Effector memory CD8-positive, alpha-beta T cell (primary cell): ENCODE data around the gene CENPX.

ENCODE experiments used
- ATAC-seq: fragments of 150-1000 bp; cut with Tn5 transposase; replicated peaks from 2 replicates; pipeline ENCODE4 v1.10.0; 2021; ENCODE audit warnings: mild to moderate bottlenecking, moderate library complexity
- DNase-seq, 3 experiments: peaks; one replicate each; pipeline ENCODE4 v3.0.0; 2021
- H3K27ac Mint-ChIP-seq, 2 donors: one replicate each; pipeline ENCODE4 v1.8.0; 2022; ENCODE audit warnings: mild to moderate bottlenecking in 2 of 2, mixed read lengths in 2 of 2, moderate library complexity in 2 of 2
- H3K27me3 Mint-ChIP-seq, 2 donors: one replicate each; pipeline ENCODE4 v1.8.0; 2022; ENCODE audit warnings: mixed read lengths in 2 of 2
- H3K36me3 Mint-ChIP-seq: one replicate; pipeline ENCODE4 v1.8.0; 2022; ENCODE audit warnings: mild to moderate bottlenecking, moderate library complexity, mixed read lengths; ENCODE audit not compliant: insufficient read depth
- H3K4me1 Mint-ChIP-seq, 2 donors: one replicate each; pipeline ENCODE4 v1.8.0; 2022; ENCODE audit warnings: low read depth in 2 of 2, mixed read lengths in 2 of 2
- H3K4me3 Mint-ChIP-seq, 2 donors: one replicate each; pipeline ENCODE4 v1.8.0; 2022; ENCODE audit warnings: mild to moderate bottlenecking in 2 of 2, mixed read lengths in 2 of 2, moderate library complexity in 2 of 2
- H3K9me3 Mint-ChIP-seq, 2 donors: one replicate each; pipeline ENCODE4 v1.8.0; 2022; ENCODE audit warnings: mixed read lengths in 2 of 2

The CENPX gene

GRCh38 chr17:82050761-82051641 lies 28.3 kb upstream of the CENPX start:
- peaks cover 3% of the 10 kb centered on the region for H3K36me3 Mint-ChIP-seq
- DNase-seq, result no peak
- H3K27ac Mint-ChIP-seq, result peak overlapping the region; percentile 75 to 89
- ATAC-seq, result peak; percentile 14
- peak overlapping the region; percentile 80 to 88 for H3K4me3 Mint-ChIP-seq
- peaks cover 5 to 22% of the 10 kb centered on the region in 2 donors for H3K4me1 Mint-ChIP-seq
- H3K27me3 Mint-ChIP-seq, result no peaks in the 10 kb centered on the region
- no peaks in the 10 kb centered on the region for H3K9me3 Mint-ChIP-seq

DNA sequence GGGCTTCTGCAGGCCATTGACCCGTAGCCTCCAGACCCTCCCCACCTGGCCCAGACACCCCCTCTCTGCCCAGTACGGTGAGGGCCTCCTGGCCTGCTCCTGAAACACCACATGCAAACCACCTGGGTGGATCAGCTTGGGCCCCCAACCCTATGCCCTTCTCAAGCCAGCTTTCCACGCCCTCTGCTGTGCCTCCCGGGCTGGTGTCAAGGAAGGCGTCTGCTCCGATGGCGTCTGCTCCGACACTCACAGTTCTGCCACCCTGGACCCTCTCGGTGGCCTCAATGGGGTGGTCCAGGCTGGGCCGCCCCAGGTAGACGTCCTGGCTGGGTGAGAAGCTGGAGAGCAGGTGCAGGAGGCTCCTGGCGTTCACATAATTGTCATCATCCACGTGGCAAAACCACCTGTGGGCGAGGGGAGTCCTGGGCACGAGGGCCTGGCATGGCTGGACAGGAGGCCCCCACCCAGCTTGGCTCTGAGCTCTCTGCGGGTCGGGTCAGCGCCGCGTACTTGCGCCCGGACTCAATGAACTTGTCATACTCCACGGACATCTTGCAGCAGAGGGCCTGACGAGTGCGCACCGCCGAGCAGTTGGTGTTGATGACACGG lies 27.6 kb upstream of the CENPX start:
- peaks cover 5 to 21% of the 10 kb centered on the region in 2 donors for H3K4me1 Mint-ChIP-seq
- H3K27me3 Mint-ChIP-seq, result no peaks in the 10 kb centered on the region
- no peaks in the 10 kb centered on the region for H3K9me3 Mint-ChIP-seq
- DNase-seq (no peak), ATAC-seq (no peak)
- H3K36me3 Mint-ChIP-seq, result peaks cover 3% of the 10 kb centered on the region
- H3K27ac Mint-ChIP-seq, result peak overlapping the region; percentile 75 to 89
- H3K4me3 Mint-ChIP-seq, result peak overlapping the region; percentile 80 to 88

- no peak for ATAC-seq
- H3K36me3 Mint-ChIP-seq, result no peaks in the 10 kb centered on the region
- H3K9me3 Mint-ChIP-seq, result no peaks in the 10 kb centered on the region
- H3K27ac Mint-ChIP-seq, result no peak overlapping the region
- H3K4me1 Mint-ChIP-seq, result peaks cover 5 to 18% of the 10 kb centered on the region in 2 donors
- H3K4me3 Mint-ChIP-seq, result peak overlapping the region in 1 of 2 donors; percentile 8
- H3K27me3 Mint-ChIP-seq, result no peaks in the 10 kb centered on the region
- DNase-seq, result no peak
Measured at GRCh38 chr17:82049521-82049971, 26.9 kb upstream of the CENPX start.

- DNase-seq (no peak), ATAC-seq (no peak)
- no peaks in the 10 kb centered on the region for H3K9me3 Mint-ChIP-seq
- H3K27ac Mint-ChIP-seq, result no peak overlapping the region
- no peak overlapping the region for H3K4me3 Mint-ChIP-seq
- peaks cover 5 to 18% of the 10 kb centered on the region in 2 donors for H3K4me1 Mint-ChIP-seq
- no peaks in the 10 kb centered on the region for H3K27me3 Mint-ChIP-seq
- no peaks in the 10 kb centered on the region for H3K36me3 Mint-ChIP-seq
Measured at GRCh38 chr17:82049106-82049505, 26.4 kb upstream of the CENPX start.

DNA sequence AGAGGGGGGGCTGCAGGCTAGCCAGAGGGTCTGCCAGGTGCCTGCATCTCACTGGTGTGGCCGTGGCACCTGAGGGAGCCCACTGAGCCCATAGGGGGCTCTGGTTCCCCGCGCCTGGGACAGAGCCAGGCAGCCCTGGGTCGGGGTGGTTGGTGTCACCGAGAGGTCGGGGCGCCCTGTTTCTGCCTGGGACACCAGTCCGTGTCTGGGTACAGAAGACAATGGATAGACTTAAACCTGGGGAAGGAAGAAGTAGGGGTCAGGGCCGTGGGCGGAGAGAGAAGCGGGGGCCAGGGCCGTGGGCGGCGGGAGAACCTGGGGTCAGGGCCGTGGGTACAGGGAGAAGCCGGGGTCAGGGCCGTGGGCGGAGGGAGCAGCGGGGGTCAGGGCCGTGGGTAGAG lies 25.9 kb upstream of the CENPX start:
- no peaks in the 10 kb centered on the region for H3K27me3 Mint-ChIP-seq
- ATAC-seq, result no peak

GRCh38 chr17:82047914-82048570 lies 25.4 kb upstream of the CENPX start:
- Mint-ChIP-seq H3K9me3 (no peaks in the 10 kb centered on the region), H3K27ac (no peak overlapping the region), H3K36me3 (no peaks in the 10 kb centered on the region), H3K4me1 (peaks cover 5 to 10% of the 10 kb centered on the region in 2 donors), H3K4me3 (no peak overlapping the region), H3K27me3 (no peaks in the 10 kb centered on the region)
- ATAC-seq (no peak), DNase-seq (no peak)

More for the DNA sequence above, 25.9 kb upstream of the CENPX start:
- no peak overlapping the region for H3K4me3 Mint-ChIP-seq
- H3K9me3 Mint-ChIP-seq, result no peaks in the 10 kb centered on the region
- DNase-seq, result no peak
- H3K36me3 Mint-ChIP-seq, result no peaks in the 10 kb centered on the region
- peaks cover 5 to 15% of the 10 kb centered on the region in 2 donors for H3K4me1 Mint-ChIP-seq
- no peak overlapping the region for H3K27ac Mint-ChIP-seq

- Mint-ChIP-seq H3K27me3 (no peaks in the 10 kb centered on the region), H3K9me3 (no peaks in the 10 kb centered on the region), H3K36me3 (no peaks in the 10 kb centered on the region), H3K27ac (no peak overlapping the region), H3K4me3 (no peak overlapping the region), H3K4me1 (peaks cover 5 to 9% of the 10 kb centered on the region in 2 donors)
- DNase-seq (no peak), ATAC-seq (no peak)
Measured at GRCh38 chr17:82047379-82047778, 24.7 kb upstream of the CENPX start.

- Mint-ChIP-seq H3K27ac (no peak overlapping the region), H3K4me1 (peaks cover 5 to 9% of the 10 kb centered on the region in 2 donors), H3K27me3 (no peaks in the 10 kb centered on the region), H3K9me3 (no peaks in the 10 kb centered on the region), H3K4me3 (no peak overlapping the region), H3K36me3 (no peaks in the 10 kb centered on the region)
- ATAC-seq (no peak), DNase-seq (no peak)
Measured at GRCh38 chr17:82046903-82047302, 24.2 kb upstream of the CENPX start.

DNA sequence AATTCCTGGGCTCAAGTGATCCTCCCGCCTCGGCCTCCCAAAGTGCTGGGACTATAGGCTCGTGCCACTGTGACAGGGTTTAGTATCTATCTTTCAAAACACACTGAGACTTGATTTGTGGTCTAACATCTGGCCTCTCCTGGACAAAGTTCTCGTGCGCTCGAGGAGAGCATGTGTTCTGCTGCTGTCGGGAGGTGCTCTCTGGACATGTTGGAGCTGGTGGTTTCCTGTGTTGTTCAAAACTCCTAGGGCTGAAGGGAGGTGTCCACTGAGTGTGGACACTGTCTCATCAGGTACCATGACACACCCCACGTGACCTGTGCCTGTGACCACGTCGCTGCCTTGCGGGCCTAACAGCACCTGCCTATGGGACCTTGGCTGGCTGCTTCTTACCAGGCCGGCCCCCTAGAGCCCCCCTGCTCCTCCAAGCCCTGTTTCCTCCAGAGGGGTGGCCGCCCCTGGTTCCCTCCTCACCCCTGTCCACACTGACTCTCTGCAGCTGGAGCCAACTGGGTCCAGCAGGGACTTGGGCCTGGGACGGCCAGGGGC lies 23.3 kb upstream of the CENPX start:
- Mint-ChIP-seq H3K27ac (no peak overlapping the region), H3K4me1 (peaks cover 5 to 9% of the 10 kb centered on the region in 2 donors), H3K27me3 (no peaks in the 10 kb centered on the region), H3K36me3 (no peaks in the 10 kb centered on the region), H3K9me3 (no peaks in the 10 kb centered on the region), H3K4me3 (no peak overlapping the region)
- ATAC-seq (no peak), DNase-seq (no peak)

GRCh38 chr17:82043507-82043906 lies 20.8 kb upstream of the CENPX start:
- DNase-seq (no peak), ATAC-seq (no peak)
- Mint-ChIP-seq H3K27ac (no peak overlapping the region), H3K27me3 (no peaks in the 10 kb centered on the region), H3K36me3 (no peaks in the 10 kb centered on the region), H3K4me1 (peaks cover 0 to 6% of the 10 kb centered on the region in 2 donors), H3K9me3 (no peaks in the 10 kb centered on the region), H3K4me3 (no peak overlapping the region)

DNA sequence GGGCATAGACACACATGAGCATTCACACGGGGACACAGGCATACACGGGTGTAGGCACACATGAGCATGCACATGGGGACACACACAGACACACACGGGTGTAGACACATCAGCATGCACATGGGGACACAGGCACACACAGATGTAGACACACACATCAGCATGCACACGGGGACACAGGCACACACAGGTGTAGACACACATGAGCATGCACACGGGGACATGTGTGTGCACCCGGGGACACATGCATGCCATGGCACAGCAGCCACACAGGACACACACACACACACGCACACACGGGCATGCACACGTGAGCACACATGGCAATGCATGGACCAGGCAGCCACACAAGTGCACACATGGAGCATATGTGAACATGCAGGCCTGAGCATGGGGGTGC lies 20.0 kb upstream of the CENPX start:
- ATAC-seq, result no peak
- H3K36me3 Mint-ChIP-seq, result peaks cover 3% of the 10 kb centered on the region
- no peaks in the 10 kb centered on the region for H3K9me3 Mint-ChIP-seq

GRCh38 chr17:82041144-82041814 lies 18.6 kb upstream of the CENPX start:
- Mint-ChIP-seq H3K36me3 (peaks cover 12% of the 10 kb centered on the region), H3K4me3 (no peak overlapping the region), H3K27ac (peak overlapping the region in 1 of 2 donors; percentile 76), H3K9me3 (no peaks in the 10 kb centered on the region), H3K27me3 (no peaks in the 10 kb centered on the region), H3K4me1 (peaks cover 7 to 12% of the 10 kb centered on the region in 2 donors)
- ATAC-seq (no peak), DNase-seq (no peak)

More for the DNA sequence above, 20.0 kb upstream of the CENPX start:
- H3K27me3 Mint-ChIP-seq, result no peaks in the 10 kb centered on the region
- H3K4me3 Mint-ChIP-seq, result no peak overlapping the region
- peaks cover 5 to 11% of the 10 kb centered on the region in 2 donors for H3K4me1 Mint-ChIP-seq
- no peak for DNase-seq
- H3K27ac Mint-ChIP-seq, result no peak overlapping the region
